Activated CD8-positive, alpha-beta memory T cell treated with anti-CD3 and anti-CD28 coated beads for 36 hours (primary cell): ENCODE measurements around the gene MMP24OS. TPM values are rescaled to one million over a fixed set of nuclear protein-coding genes. Genes with fewer than 3 reads are reported as not detected.
"Not testable (repeated sequence)": the region's sequence is repeated elsewhere in the genome, so short reads cannot be mapped to it uniquely, and the experiment has no call there.

ENCODE experiments used
- CTCF ChIA-PET: fragments of 350-600 bp; sonication (Branson Sonifier 250); formaldehyde crosslinking; loops from one replicate; lab custom pipeline; 2021; ENCODE audit warnings: antibody characterized with exemption; lab: Charles Lee
- POLR2A ChIA-PET: fragments of 350-600 bp; sonication (Branson Sonifier 250); formaldehyde crosslinking; loops from one replicate; lab custom pipeline; 2021; ENCODE audit warnings: antibody characterized with exemption; lab: Charles Lee
- total RNA-seq, 2 experiments: library from RNA; stranded (reverse); gene quantifications; one replicate each; pipeline ENCODE4 v1.2.3, GENCODE V29; 2021

The MMP24OS gene
- total RNA-seq = 10 to 100 TPM; 28.4 to 29.9 TPM

DNA sequence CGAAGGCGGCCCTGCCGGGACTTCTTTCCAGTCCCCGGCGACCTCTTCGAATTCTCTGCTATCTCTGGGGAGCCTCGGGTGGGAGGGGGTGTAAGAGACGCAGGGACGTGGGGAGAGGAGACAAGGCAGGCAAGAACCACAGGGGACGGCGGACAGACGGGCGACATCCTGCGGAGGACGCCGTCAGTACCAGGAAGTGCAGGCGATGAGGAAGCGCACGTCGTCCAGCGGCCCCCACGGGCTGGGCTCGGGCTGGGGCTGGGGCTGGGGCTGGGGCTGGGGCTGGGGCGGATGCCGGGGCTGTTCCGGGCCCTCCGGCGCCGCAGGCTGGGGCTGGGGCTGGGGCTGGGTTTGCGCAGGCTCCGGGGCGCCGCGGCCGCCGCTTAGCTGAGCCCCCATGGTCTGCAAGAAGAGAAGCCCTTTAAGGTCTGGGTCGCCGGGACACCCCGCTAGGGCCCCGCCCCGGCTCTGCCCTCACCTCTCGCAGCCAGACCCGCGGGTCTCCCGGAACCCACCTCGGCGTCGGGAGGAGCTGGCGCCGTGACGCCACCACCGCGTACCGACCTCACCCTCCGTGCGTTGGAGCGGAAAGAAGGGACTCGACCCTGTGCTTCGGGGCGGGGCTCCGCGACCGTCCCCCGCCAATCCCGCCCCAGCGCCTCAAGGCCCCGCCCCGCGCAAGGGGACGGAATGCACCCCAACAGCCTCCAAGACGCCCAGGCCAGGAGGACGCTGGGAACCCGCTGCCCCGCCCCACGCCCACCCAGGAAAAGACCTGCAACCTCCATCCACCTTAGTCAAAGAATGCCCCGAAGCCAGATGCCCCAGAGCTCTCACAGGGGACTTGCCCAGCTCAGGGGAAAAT, at the start of gene MMP24OS:
TSS of gene MMP24OS (minus strand) at position 592 of the 865 bp plus-strand sequence. CDS start at position 399, 193 bp downstream.
- POLR2A ChIA-PET = interaction anchor here (0.5 to 1.2 kb wide), 12 partner anchors 10 to 609 kb away, joined by 3 to 6 read pairs (median 4); partner anchors contain the start of gene EDEM2
- CTCF ChIA-PET = interaction anchor here (0.7 to 1.6 kb wide), 6 partner anchors 9 to 169 kb away, joined by 3 to 7 read pairs (median 4); no protein-coding TSS in a partner anchor

GRCh38 chr20:35327074-35327976, 49.4 kb upstream of the MMP24OS start:
- ChIA-PET CTCF (interaction anchor here (1.6 kb wide), 1 partner anchor 24 kb away, joined by 6 read pairs; no protein-coding TSS in a partner anchor), POLR2A (no interaction called here)

- ChIA-PET POLR2A (no interaction called here), CTCF (interaction anchor here (1.6 kb wide), 1 partner anchor 23 kb away, joined by 6 read pairs; no protein-coding TSS in a partner anchor)
Observed at GRCh38 chr20:35326740-35327073, 48.8 kb upstream of the MMP24OS start.

DNA sequence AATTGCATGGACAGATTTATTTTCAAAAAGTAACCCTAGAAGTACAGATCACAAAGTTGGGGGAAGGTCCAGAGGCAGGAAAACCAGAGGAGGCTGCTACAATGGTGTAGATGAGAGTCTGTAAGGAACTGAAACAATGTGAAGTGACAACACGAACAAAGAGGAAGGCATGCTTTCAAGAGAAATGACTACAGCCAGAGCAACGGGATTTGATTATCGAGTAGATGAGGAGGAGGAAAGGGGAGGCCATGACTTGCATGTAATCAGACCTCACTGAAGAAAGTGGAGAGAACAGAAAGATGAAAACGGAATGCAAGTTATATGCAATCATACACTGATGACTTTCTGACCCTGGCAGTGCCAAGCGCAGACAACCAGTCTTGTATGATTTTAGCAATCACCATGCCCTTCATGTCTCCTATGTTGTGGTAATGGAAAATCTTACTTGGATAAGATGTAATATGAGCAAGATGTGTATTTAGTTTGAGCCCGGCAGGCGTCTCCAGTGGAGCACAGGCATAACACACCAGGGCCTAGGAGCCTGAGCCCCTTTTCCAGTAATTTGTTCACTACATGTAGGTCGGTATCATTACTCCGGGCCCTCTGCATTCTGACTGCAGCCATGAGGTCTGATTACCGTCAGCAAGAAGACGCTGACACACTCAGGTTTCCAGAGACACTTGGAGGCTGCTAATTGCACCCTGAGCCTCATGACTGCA, 48.3 kb upstream of the MMP24OS start:
- ChIA-PET POLR2A (no interaction called here), CTCF (interaction anchor here (1.6 kb wide), 1 partner anchor 23 kb away, joined by 6 read pairs; no protein-coding TSS in a partner anchor)

GRCh38 chr20:35325401-35325800, 47.5 kb upstream of the MMP24OS start:
- POLR2A ChIA-PET = no interaction called here
- CTCF ChIA-PET = interaction anchor here (1.3 kb wide), 1 partner anchor 21 kb away, joined by 3 read pairs; no protein-coding TSS in a partner anchor

GRCh38 chr20:35320396-35321126, 42.6 kb upstream of the MMP24OS start:
- CTCF ChIA-PET = interaction anchor here (1.4 to 4.1 kb wide), 3 partner anchors 11 to 16 kb away, joined by 3 to 13 read pairs (median 7); no protein-coding TSS in a partner anchor
- POLR2A ChIA-PET = no interaction called here

- POLR2A ChIA-PET = no interaction called here
- CTCF ChIA-PET = interaction anchor here (1.4 to 4.1 kb wide), 3 partner anchors 10 to 15 kb away, joined by 3 to 13 read pairs (median 7); no protein-coding TSS in a partner anchor
Observed at GRCh38 chr20:35319871-35320197, 41.9 kb upstream of the MMP24OS start.

DNA sequence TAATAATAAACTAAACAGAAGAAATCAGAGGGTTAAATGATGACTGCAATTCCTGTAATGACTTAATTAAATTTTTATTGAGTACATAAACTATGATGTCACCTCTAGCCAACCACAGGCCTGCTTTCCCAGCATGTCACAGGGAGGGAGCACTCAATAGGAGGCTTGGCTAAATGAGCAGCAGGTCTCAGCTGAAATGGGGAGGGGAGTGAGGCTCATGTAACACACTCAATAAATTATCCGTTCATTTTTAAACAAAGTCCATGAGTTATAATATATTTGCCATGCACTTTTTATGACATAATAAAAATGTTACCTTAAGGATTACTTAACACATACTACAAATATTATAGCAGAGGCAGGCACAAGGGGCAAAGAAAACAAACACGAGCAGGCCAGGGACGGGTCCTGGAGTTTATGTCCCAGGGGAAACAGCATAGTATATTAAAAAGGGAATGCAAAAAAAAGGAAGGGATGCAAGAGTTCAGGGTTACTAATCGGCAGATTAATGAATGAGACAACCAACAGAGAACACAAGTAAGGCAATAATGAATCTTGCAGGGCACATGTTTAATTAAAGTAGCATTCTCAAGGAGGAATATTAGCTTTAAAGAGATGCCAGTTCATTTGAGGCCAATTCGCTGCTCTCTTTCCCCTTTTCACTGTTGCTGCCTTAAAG, 41.4 kb upstream of the MMP24OS start:
- CTCF ChIA-PET = interaction anchor here (1.3 to 1.4 kb wide), 2 partner anchors 10 to 12 kb away, joined by 3 read pairs; no protein-coding TSS in a partner anchor

GRCh38 chr20:35318502-35319157, 40.7 kb upstream of the MMP24OS start:
- POLR2A ChIA-PET = no interaction called here
- CTCF ChIA-PET = interaction anchor here (1.3 to 2.4 kb wide), 2 partner anchors 11 to 14 kb away, joined by 3 to 15 read pairs; no protein-coding TSS in a partner anchor

More for the DNA sequence above, 41.4 kb upstream of the MMP24OS start:
- POLR2A ChIA-PET = no interaction called here

DNA sequence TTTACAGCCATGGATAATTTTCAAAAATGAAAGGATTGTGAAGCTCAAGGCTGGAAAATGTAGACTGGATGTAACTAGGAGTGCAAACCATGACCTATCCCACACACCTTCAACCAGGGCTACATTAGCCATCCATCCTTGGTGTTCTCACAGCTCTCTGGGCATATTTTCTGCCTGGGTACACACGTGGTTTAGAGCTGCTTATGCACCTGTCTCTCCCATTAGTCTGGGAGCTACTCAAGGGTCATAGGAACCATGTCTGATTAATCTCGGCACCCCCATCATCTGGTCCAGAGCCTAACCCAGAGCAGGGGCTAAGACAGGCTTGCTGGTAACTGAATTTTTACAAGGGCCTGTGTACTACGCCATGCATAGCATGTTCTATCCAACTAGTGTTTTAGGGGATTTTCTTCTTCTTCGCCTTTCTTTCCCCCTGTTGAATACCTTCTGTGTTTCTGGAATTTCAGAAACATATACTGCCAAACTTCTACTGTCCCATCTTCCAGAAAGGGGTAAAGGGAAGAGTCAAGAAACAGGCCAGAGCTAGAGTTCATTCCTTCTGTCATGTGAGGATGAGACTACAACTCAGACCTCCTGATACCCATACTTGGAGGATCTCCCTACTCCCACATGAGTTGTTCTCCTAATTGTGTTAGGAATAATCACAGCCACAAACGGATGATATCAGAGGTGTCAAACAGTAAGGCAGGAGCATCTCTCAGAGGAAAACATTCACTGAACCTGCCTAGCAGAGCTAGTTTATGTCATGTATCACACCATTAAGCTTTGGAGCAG, 39.7 kb upstream of the MMP24OS start:
- POLR2A ChIA-PET = no interaction called here
- CTCF ChIA-PET = interaction anchor here (0.8 to 2.4 kb wide), 4 partner anchors 12 to 130 kb away, joined by 3 to 15 read pairs (median 4); no protein-coding TSS in a partner anchor

DNA sequence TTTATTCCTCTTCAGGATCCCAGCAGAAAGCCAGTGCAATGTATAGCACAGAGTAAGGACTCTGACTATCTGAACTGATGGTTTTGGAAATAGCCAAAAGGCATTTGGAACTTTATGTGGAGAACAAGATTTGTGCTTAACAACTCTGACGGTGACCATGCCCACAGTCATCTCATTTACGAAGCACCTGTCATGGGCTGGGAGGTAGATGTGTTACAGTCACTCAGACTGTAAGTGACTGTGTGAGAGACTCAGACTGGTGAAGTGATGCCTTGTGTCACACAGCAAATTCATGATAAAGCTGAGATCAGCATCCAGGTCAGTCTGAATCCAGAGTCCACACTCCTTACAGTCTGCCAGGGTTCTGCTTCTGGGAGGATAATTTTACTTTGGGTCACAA, 38.2 kb upstream of the MMP24OS start:
- CTCF ChIA-PET = interaction anchor here (2.4 kb wide), 1 partner anchor 11 kb away, joined by 15 read pairs; no protein-coding TSS in a partner anchor
- POLR2A ChIA-PET = no interaction called here

GRCh38 chr20:35315632-35316020, 37.7 kb upstream of the MMP24OS start:
- POLR2A ChIA-PET = not testable (repeated sequence)
- CTCF ChIA-PET = interaction anchor here (1.0 to 1.7 kb wide), 3 partner anchors 9 to 14 kb away, joined by 4 to 14 read pairs (median 4); no protein-coding TSS in a partner anchor

- ChIA-PET POLR2A (no interaction called here), CTCF (interaction anchor here (1.0 to 1.7 kb wide), 3 partner anchors 8 to 15 kb away, joined by 4 to 14 read pairs (median 4); no protein-coding TSS in a partner anchor)
Observed at GRCh38 chr20:35314816-35315631, 37.1 kb upstream of the MMP24OS start.

GRCh38 chr20:35312318-35312717, 34.4 kb upstream of the MMP24OS start:
- CTCF ChIA-PET = no interaction called here
- POLR2A ChIA-PET = no interaction called here

DNA sequence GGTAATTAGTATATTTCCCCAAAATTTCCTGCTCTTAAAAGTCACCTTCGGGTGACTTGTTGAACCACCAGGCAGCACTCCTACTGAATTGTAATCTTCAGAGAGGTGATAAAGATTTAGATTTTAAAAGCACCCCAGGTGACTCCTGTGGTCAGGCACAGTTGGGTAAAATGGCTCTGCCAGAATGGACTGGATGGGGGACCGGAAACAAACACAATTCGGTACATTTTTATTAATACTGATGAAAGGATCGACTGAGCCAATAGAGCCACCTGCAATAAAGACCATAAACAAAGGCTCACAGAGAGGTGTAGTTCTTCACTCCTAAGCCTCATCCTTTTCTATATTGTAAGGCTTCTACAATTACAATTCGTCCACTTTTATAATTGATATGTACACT, 33.9 kb upstream of the MMP24OS start:
- POLR2A ChIA-PET = no interaction called here
- CTCF ChIA-PET = interaction anchor here (1.1 kb wide), 1 partner anchor 18 kb away, joined by 4 read pairs; no protein-coding TSS in a partner anchor
